Measurements from ENCODE around the gene LRRC2. TPM values are rescaled to one million over a fixed set of nuclear protein-coding genes. Genes with fewer than 3 reads are reported as not detected.

Gene LRRC2
- total and polyA plus RNA-seq, 4 donors: 0.09 to 3.1 (median 0.73) TPM

DNA sequence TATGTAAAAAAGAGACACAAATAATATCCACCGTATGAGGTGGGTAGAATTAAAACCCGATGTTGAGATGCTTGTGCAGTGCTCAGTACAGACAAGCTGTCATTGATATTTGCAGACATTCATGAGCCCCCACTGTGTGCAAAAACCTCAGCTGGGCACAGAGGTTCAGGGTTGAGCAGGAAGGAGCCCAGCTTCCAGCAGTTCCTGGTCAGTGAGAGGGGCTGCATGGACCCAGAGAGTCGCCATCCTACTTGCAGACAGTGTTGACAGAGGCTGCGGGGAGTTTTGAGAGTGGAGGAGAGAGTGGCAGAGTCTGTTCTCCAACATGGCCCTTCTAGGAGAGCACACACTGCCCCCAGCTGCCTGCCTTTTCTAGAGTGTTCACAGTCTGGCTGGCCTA is 95.3 kb downstream of the LRRC2 start:
- Histone ChIP-seq H3K9me3 (ENCODE audit: control insufficient read depth in 4 of 4, insufficient read depth in 3 of 4, low read length in 3 of 4) (peaks cover 0 to 3% (median 0%) of the 10 kb centered on the region in 4 donors), H3K27ac (ENCODE audit: low read depth in 1 of 2, low read length in 1 of 2) (no peak overlapping the region), H3K4me3 (no peak overlapping the region), H3K36me3 (ENCODE audit: control insufficient read depth in 4 of 4, insufficient read depth in 4 of 4, low read length in 4 of 4) (no peaks in the 10 kb centered on the region), H3K4me1 (ENCODE audit: control insufficient read depth in 5 of 5, insufficient read depth in 5 of 5, low read length in 5 of 5) (peaks cover 0 to 6% (median 0%) of the 10 kb centered on the region in 5 donors), H3K9ac (ENCODE audit: insufficient read depth in 1 of 2, low read length in 2 of 2) (no peak overlapping the region), H3K27me3 (ENCODE audit: control insufficient read depth in 3 of 3, insufficient read depth in 3 of 3, low read length in 2 of 3) (peaks cover 0 to under 1% (median 0%) of the 10 kb centered on the region in 3 donors)
- TF ChIP-seq, protein P1, sequence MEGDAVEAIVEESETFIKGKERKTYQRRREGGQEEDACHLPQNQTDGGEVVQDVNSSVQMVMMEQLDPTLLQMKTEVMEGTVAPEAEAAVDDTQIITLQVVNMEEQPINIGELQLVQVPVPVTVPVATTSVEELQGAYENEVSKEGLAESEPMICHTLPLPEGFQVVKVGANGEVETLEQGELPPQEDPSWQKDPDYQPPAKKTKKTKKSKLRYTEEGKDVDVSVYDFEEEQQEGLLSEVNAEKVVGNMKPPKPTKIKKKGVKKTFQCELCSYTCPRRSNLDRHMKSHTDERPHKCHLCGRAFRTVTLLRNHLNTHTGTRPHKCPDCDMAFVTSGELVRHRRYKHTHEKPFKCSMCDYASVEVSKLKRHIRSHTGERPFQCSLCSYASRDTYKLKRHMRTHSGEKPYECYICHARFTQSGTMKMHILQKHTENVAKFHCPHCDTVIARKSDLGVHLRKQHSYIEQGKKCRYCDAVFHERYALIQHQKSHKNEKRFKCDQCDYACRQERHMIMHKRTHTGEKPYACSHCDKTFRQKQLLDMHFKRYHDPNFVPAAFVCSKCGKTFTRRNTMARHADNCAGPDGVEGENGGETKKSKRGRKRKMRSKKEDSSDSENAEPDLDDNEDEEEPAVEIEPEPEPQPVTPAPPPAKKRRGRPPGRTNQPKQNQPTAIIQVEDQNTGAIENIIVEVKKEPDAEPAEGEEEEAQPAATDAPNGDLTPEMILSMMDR (IDR thresholded peaks at IDR 0.05; ENCODE audit: control extremely low read depth, extremely low read depth): no peak
- ATAC-seq (ENCODE audit: insufficient read depth, low FRiP score): no peak
- WGBS, 2 donors: 92 to 95% methylated on average over 4 of the region's 4 CpGs
- DNase-seq: no peak

DNA sequence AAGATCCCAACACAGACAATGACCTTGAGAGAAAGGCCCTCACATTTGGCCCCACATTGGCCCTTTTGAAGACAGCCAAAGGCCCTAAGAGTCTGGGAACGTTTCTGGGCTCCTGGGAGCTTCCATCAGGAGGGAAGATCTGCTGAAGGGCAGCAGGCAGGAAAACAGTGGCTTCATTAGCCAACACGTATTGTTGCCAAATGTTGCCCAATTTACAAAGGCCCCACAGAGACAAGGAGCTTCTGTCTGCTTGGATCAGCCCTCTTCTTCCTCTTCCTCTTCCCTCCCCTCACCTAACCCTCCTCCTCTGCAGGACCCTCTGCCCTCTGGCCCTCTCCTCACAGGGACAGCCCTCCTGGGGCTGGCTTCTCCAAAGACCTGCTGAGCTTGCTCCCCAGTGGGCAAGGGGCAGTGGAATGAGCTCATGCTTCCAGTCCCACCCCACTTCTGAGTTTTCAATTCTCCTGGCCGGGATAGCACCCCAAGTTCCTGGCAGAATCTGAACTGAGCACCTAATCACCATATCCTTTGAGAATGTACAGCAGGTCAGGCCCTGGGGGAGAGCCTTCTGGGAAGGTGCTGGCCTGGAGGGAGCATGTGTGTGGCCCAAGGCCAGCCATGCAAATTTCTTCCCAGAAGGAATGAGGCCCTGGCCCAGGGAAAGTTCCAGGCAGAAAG is 96.3 kb downstream of the LRRC2 start:
- ATAC-seq (ENCODE audit: insufficient read depth, low FRiP score): no peak
- H3K9me3 ChIP-seq (ENCODE audit: control insufficient read depth in 4 of 4, insufficient read depth in 3 of 4, low read length in 3 of 4): peaks cover 0 to under 1% (median 0%) of the 10 kb centered on the region in 4 donors
- H3K36me3 ChIP-seq (ENCODE audit: control insufficient read depth in 4 of 4, insufficient read depth in 4 of 4, low read length in 4 of 4): no peaks in the 10 kb centered on the region
- TF ChIP-seq, protein P1 (IDR thresholded peaks at IDR 0.05; ENCODE audit: control extremely low read depth, extremely low read depth): no peak
- H3K4me1 ChIP-seq (ENCODE audit: control insufficient read depth in 5 of 5, insufficient read depth in 5 of 5, low read length in 5 of 5): peaks cover 0 to 6% (median 0%) of the 10 kb centered on the region in 5 donors
- WGBS, 2 donors: 27 to 43% methylated on average over 3 of the region's 3 CpGs
- H3K27ac ChIP-seq (ENCODE audit: low read depth in 1 of 2, low read length in 1 of 2): no peak overlapping the region
- peaks cover 0 to 11% (median 9%) of the 10 kb centered on the region in 3 donors for H3K27me3 ChIP-seq (ENCODE audit: control insufficient read depth in 3 of 3, insufficient read depth in 3 of 3, low read length in 2 of 3)
- no peak overlapping the region for H3K4me3 ChIP-seq
- H3K9ac ChIP-seq (ENCODE audit: insufficient read depth in 1 of 2, low read length in 2 of 2): no peak overlapping the region
- no peak for DNase-seq

DNA sequence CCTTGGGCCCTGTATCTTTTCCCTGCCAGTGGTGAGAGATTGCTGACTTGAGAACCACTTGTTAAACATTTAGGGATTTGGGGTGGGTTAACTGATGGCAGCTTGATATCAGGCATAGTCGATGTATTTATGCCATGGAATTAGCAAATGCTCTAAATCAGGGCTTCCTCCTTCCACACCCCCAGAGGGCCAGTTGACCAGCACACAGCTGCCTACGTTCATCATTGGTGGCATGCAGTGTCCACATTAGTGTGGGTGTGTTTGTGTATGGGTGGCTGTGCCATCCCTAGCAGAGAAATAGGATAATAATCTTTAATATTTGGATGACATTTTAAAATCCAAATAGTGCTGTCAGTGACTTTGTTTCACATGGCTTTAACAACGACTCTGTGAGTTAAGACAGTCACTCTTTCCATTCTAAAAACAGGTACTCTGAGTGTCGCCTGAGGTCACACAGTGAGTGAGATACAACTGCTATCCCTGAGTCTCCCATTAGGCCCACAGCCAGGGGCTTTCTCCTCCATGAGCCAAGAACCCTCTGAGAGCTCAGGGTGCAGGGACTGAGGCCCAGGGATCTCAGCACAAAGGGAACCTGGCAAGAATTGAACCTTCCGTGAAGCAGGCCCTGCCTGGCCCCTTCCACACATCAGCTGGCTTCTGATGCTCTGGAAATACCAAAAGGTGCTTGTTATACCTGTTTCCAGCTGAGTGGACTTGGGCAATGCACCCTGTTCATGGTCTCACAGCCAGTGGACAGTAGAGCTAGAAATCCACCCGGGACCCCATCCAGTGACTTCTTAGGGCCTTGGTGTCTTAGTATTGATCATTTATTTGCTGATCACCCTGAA is 97.1 kb downstream of the LRRC2 start:
- Histone ChIP-seq H3K4me1 (ENCODE audit: control insufficient read depth in 5 of 5, insufficient read depth in 5 of 5, low read length in 5 of 5) (peaks cover 0 to 6% (median 3%) of the 10 kb centered on the region in 5 donors), H3K4me3 (no peak overlapping the region), H3K27me3 (ENCODE audit: control insufficient read depth in 3 of 3, insufficient read depth in 3 of 3, low read length in 2 of 3) (peaks cover 0 to 19% (median 16%) of the 10 kb centered on the region in 3 donors), H3K9ac (ENCODE audit: insufficient read depth in 1 of 2, low read length in 2 of 2) (no peak overlapping the region), H3K27ac (ENCODE audit: low read depth in 1 of 2, low read length in 1 of 2) (peak overlapping the region in 1 of 2 donors; percentile 25), H3K9me3 (ENCODE audit: control insufficient read depth in 4 of 4, insufficient read depth in 3 of 4, low read length in 3 of 4) (no peaks in the 10 kb centered on the region), H3K36me3 (ENCODE audit: control insufficient read depth in 4 of 4, insufficient read depth in 4 of 4, low read length in 4 of 4) (no peaks in the 10 kb centered on the region)
- ATAC-seq (ENCODE audit: insufficient read depth, low FRiP score) (no peak), DNase-seq (no peak)
- TF ChIP-seq, protein P1 (IDR thresholded peaks at IDR 0.05; ENCODE audit: control extremely low read depth, extremely low read depth): no peak
- WGBS, 2 donors: 88 to 89% methylated on average over 6 of the region's 6 CpGs

Data from lung (tissue), 12 donors.